DMS 273 (cell line): Measurements from ENCODE around the gene TMCC1.
"Not testable (repeated sequence)": the region's sequence is repeated elsewhere in the genome, so short reads cannot be mapped to it uniquely, and the experiment has no call there.

Experiments
- DNase-seq: peaks from one replicate; lab custom pipeline; 2025; ENCODE audit not compliant: unreplicated experiment; lab: John Stamatoyannopoulos, UW

TMCC1 gene

GRCh38 chr3:129656659-129657247, 236.8 kb downstream of the TMCC1 start:
- no peak for DNase-seq

- no peak for DNase-seq
These were observed 238.2 kb downstream of the TMCC1 start for GRCh38 chr3:129655291-129655700.

GRCh38 chr3:129654131-129654530, 239.4 kb downstream of the TMCC1 start:
- DNase-seq = no peak

GRCh38 chr3:129653019-129653418, 240.5 kb downstream of the TMCC1 start:
- no peak for DNase-seq

- DNase-seq = peak; percentile 93
These were observed 241.9 kb downstream of the TMCC1 start for GRCh38 chr3:129651435-129652202.

DNA sequence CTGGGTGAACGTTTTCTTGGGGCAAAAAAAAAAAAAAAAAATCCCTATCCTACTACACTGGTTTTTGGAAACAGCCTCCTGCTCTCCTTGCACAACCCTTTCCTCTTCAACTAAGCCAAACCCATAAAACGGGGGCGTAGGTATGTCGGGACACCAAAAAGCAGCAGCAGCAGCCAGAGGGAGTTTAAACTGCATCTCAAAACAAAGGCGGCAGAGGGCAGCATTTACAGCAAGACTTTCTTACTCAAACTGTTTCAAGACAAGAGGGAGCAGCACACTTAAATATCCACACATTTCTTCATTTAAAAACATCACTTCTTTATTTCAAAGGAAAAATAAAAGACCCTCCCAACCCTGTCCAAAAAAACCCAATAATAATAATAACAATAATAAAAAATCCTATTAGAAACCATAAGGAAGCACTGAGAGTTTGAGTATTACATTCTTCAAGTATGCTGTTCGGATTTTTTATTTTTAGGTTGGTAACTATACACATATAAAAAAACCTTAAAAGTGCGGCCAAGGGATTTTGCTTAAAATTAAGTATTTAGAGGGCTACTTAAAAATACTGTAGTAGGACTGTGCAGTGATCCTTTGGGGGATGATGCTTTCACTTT, 243.1 kb downstream of the TMCC1 start:
- peak; percentile 84 for DNase-seq

DNA sequence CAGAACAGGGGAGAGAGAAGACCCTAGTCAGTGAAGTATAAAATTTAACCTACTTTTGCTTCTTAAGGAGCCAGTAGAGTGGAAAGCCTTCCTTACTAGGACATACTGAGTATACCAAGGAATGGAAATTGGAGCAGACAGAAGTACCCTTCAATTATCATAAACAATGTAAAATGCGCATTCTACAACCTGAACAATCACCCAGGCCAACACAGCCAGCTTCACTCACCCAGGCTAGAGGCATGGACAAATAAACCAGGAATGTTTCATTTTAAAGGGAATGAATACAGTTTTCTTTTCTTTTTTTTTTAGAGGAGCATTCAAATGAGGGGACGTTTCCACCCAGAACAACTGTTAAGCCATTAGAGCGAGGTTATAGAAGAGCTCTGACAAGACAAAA, 245.1 kb downstream of the TMCC1 start:
- DNase-seq = no peak

DNA sequence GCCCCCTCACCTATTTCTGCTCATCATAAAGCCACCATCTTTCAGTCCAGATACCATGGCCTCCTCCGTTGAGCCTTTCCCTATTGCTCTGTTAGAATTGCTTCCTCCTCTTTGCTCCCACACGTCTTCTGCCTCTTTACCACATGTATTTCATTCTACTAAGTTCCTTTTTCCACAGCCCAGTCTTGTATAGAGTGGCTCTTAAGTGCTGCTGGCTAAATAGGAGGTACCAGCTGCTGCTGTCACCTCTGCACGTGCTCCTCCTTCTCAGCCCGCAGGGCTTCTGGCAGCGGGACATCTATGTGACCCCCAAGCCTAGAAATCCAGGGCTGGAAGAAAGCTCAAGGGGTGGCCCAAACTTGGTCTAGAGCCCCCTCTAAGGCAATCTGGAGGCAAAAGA, 248.2 kb downstream of the TMCC1 start:
- DNase-seq = no peak

DNA sequence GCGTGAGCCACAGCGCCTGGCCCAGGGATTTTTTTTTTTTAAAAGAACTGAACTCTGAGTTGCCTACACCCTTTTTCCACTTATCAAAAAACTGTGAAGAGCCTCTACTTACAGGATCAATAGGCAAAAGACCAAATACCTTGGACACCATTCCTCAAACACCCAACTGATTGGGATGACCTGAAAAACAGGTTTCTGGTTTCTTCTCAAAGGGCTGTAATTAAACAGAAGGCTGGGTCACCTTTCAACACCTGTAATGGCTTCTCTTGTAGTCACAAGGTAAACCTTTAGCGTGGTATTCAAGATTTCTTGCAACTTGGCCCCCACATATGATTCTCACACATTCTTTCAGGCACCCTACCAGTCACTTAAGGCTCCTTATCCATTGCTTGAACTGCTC, 248.7 kb downstream of the TMCC1 start:
- no peak for DNase-seq

DNA sequence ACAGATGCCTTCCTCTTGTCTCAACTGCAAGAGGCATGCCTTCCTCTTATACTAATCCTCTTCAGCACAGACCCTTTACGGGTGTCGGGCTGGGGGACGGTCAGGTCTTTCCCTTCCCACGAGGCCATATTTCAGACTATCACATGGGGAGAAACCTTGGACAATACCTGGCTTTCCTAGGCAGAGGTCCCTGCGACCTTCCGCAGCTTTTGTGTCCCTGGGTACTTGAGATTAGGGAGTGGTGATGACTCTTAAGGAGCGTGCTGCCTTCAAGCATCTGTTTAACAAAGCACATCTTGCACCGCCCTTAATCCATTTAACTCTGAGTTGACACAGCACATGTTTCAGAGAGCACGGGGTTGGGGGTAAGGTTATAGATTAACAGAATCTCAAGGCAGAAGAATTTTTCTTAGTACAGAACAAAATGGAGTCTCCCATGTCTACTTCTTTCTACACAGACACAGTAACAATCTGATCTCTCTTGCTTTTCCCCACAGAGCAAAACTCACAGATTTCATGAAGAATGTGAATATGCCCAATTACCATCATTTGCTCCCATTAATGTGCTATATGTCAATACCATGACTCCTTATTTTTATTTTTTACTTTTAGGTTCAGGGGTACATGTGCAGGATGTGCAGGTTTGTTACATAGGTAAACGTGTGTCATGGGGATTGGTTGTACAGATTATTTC, 251.8 kb downstream of the TMCC1 start:
- DNase-seq = not testable (repeated sequence)

DNA sequence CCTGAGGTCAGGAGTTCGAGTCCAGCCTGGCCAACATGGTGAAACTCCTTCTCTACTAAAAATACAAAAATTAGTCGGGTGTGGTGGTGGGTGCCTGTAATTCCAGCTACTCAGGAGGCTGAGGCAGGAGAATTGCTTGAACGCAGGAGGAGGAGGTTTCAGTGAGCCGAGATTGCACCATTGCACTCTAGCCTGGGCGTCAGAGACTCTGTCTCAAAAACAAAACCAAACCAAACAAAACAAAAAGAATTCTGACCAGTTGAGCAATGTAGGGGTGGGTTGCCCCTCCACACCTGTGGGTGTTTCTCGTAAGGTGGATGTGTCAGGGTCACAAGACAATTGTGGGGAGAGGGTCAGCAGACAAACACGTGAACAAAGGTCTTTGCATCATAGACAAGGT, 252.5 kb downstream of the TMCC1 start:
- not testable (repeated sequence) for DNase-seq

DNA sequence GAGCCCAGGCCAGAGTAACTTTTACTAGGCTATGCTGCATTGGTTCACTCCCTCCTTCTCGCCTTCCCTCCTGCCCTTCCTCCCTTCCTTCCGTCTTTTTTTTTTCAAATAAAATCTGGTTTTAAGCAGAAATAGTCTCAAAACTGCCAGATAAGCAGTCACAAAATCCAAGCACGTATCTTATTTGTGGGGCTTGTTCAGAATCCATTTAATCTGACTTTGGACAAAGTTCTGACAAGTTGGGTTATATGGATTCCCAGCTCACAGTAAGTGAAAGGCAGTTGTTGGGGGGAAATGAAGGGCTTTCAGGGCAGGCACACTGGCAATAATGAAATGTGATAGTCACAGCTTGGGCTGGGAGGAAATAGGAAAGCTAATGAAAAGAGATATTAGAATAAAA, 255.0 kb downstream of the TMCC1 start:
- DNase-seq = no peak

- no peak for DNase-seq
These were observed 257.4 kb downstream of the TMCC1 start for GRCh38 chr3:129636082-129636481.

- DNase-seq = no peak
These were observed 257.9 kb downstream of the TMCC1 start for GRCh38 chr3:129635656-129636055.

DNA sequence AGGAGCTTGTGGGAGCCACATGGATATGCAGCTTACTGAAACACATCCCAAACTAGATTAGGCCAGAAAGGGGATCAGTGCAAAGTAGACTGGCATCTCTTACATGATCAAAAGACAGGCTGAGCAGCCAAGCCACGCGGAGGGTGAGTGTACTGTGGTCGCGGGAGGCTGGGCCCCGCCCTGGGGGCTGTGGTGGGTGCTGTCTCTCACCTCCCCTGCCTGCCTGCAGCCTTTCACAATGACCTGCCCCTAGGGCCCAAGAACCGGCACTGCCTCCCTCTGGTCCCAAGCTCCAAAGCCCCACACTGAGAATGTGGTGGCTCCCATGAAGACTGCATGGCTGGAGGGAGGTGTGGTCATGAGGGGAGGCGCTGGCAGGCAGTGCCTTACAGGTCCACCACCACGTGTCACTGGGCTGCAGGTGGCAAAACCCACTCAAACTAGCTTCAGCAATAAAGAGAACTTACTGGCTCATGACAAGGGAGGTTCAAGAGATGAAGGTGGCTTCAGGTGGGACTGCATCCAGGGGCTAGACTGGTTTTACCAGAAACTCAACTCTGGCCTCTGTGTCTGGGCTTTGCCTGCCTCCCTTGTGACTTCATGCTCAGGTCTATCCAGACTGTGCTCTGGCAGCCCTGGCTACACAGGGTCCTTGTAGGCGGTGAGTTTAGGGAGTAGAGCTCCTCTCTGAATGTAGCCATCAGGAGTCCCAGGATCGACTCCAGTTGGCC, 259.6 kb downstream of the TMCC1 start:
- peak; percentile 17 for DNase-seq

DNA sequence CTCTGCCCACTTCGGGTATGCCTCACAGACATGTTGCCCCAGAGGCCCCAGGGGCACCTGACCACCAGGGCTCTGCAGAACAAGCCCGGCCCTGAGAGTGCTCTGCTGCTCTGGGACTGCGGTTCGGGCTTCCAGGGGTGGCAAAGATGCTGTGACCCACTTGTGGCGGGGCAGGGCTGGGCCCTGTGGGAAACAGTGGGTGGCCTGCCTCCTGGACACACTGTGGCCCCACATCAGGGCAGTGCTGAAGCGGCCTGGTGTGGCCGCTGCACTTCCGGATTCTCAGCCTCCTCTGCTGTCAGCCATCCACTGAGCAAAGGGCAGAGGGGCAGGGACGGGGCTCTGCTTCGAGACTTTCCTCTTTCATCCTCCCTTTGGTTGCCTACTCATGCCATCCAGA, 260.5 kb downstream of the TMCC1 start:
- no peak for DNase-seq

GRCh38 chr3:129632556-129632955, 261.0 kb downstream of the TMCC1 start:
- DNase-seq = no peak

GRCh38 chr3:129632056-129632455, 261.5 kb downstream of the TMCC1 start:
- no peak for DNase-seq

GRCh38 chr3:129629011-129629410, 264.5 kb downstream of the TMCC1 start:
- DNase-seq = no peak

GRCh38 chr3:129628169-129628522, 265.4 kb downstream of the TMCC1 start:
- DNase-seq = no peak
